ENCODE measurements around the gene YLPM1.

Gene YLPM1

DNA sequence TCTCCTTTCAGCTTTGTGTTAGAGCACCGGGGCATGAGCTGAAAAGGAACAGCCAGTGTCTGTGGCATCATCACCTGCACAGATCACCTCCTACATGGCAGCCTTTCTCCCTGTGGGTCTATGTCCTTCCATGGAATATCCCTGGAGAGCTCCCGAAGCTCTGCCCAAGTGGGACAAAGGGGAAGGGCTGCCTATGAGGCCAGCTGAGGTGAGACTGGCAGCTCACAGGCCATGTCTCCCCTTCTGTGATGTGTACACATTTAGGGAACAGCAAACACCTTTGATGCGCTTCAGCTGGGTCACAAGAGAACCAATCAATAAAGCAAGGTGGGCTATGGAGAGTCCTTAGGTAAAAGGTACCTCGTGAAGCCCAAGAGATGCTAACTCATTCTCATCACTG is 108.7 kb downstream of the YLPM1 start:
- DNase-seq (ENCODE audit: low spot score), result no peak

DNA sequence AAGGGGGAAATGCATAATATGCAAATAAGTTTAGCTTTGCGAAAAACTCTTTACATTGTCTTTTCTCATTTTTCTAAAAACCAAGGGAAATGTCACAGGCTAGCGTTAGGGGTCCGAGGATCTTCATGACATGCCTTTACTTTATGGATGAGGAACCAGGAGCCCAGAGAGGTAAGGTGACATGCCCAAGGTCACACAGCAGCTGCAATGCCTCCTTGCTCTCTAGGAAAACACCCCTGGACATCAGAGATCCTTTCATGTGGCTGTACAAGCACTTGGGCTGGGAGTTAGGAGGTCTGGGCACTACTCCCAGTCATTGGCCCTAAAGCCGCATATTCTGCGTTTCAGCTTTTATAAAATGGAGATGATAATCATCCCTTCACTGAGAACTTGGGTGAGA is 112.1 kb downstream of the YLPM1 start:
- no peak for DNase-seq (ENCODE audit: low spot score)

GRCh38 chr14:74875941-74876913 is 113.1 kb downstream of the YLPM1 start, which contains the start of gene PROX2:
TSS of gene PROX2 (minus strand) at chr14:74876145. CDS start at chr14:74863834, 12,311 bp downstream.
- DNase-seq (ENCODE audit: low spot score), result no peak

DNA sequence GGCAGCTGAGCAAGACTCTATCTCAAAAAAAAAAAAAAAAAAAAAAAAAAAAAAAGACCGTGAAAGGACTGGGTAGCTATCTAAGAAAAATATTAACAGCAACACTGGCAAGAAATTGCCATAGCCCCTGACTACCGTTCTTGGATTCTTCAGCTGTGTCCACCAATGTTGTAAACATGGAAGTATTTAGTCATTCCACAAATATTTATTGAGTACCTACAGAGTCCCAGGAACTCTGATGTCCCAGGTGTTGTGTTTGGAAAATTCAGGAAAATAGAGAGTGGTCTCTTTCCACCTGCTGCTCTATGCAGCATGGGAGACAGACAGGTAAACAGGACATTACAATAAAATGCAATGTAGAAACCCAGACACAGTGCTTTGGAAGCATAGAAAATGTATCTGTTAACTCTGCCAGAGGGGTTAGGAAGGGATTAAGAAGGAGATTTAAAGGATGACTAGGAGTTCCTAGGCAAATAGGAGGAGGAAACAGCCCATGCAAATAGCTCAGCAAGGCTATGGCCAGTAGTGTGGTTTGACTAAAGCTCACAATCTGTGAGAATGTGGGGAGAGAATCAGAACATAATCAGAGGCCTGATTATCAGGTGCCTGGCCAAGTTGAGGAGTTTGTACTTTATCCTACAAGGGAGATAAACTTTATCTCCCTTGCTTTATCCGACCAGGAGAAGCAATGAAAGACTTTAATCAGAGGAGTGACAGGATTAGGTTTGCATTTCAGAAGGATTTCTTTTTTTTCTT is 116.5 kb downstream of the YLPM1 start:
- DNase-seq (ENCODE audit: low spot score), result no peak

GRCh38 chr14:74881431-74882102 is 118.5 kb downstream of the YLPM1 start, which contains the start of gene DLST:
TSS of gene DLST (plus strand) at chr14:74881916. CDS start at chr14:74881954, 38 bp downstream.
- peak; percentile 98 for DNase-seq (ENCODE audit: low spot score)

DNA sequence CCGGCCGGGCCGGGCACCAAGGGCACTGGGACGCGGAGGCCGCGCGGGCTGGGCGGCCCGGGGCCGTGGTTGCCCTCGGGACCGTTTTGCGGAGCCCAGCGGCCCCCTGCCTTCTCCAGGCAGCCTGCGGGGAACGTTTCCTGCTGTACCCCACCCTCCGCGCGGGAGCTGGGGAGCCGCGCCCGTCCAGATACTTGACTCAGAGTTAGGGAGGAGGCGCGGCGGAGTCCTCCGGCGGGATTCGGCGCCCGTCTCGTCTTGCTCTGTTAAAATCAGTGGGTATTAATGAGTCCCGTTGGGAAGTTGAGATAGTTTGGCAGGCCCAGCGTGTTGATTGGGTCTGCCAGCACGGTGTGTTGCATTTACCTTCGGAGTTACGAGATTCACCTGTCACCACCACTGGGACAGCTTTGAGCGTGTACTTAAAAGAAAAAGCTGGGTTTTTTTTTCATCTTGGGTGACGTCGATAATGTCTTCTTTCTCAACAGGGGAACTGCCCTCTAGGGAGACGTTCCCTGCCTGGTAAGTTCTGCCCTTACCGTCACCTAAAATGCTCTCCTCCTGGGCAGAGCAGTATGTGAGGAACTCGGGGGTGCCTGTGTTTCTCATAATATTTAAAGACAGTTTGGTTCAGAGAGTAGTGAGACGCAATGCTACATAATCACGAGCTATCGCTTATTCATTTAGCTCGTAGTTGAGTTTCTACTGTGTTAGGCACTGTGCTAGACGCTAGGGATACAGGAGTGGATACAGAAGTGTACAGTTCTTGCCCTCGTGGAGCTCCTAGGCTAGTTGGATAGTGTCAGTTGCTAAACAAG is 119.2 kb downstream of the YLPM1 start:
- DNase-seq (ENCODE audit: low spot score), result no peak

All from D341Med (cell line).